Activated CD4-positive, alpha-beta T cell treated with anti-CD3 and anti-CD28 coated beads, Interleukin-2, amount 10 ng/mL, durations not matched to agents 7 days and 5 days (primary cell): ENCODE measurements around the gene THOC5. TPM values are rescaled to one million over a fixed set of nuclear protein-coding genes. Genes with fewer than 3 reads are reported as not detected.

ENCODE experiments used
- CTCF ChIA-PET: fragments of 350-600 bp; sonication (Branson Sonifier 250); formaldehyde crosslinking; loops from one replicate; lab custom pipeline; 2021; ENCODE audit warnings: antibody characterized with exemption; lab: Charles Lee
- POLR2A ChIA-PET: fragments of 350-600 bp; sonication (Branson Sonifier 250); formaldehyde crosslinking; loops from one replicate; lab custom pipeline; 2021; ENCODE audit warnings: antibody characterized with exemption; lab: Charles Lee
- DNase-seq: peaks from one replicate; pipeline ENCODE4 v3.0.0-alpha.2; 2020
- H3K27ac Mint-ChIP-seq: one replicate; pipeline ENCODE4 v1.8.0; 2021; ENCODE audit warnings: mild to moderate bottlenecking, moderate library complexity, mixed read lengths
- H3K27me3 Mint-ChIP-seq: one replicate; pipeline ENCODE4 v1.8.0; 2021; ENCODE audit warnings: mixed read lengths
- H3K36me3 Mint-ChIP-seq: one replicate; pipeline ENCODE4 v1.8.0; 2021; ENCODE audit warnings: low read depth, mixed read lengths
- H3K4me1 Mint-ChIP-seq: one replicate; pipeline ENCODE4 v1.8.0; 2021; ENCODE audit warnings: mixed read lengths
- H3K4me3 Mint-ChIP-seq: one replicate; pipeline ENCODE4 v1.8.0; 2021; ENCODE audit warnings: mild to moderate bottlenecking, moderate library complexity, mixed read lengths
- H3K9me3 Mint-ChIP-seq: one replicate; pipeline ENCODE4 v1.8.0; 2021; ENCODE audit warnings: mixed read lengths
- total RNA-seq, 2 experiments: library from RNA; stranded (reverse); gene quantifications; one replicate each; pipeline ENCODE4 v1.2.3, GENCODE V29; 2021

THOC5 gene
- total RNA-seq, 2 experiments from 2014 or later: 48.6 to 61.5 TPM

- Mint-ChIP-seq H3K9me3 (no peaks in the 10 kb centered on the region), H3K27ac (no peak overlapping the region), H3K4me1 (no peaks in the 10 kb centered on the region), H3K4me3 (no peak overlapping the region), H3K27me3 (no peaks in the 10 kb centered on the region), H3K36me3 (peaks cover 41% of the 10 kb centered on the region)
- ChIA-PET CTCF (interaction anchor here (2.1 kb wide), 1 partner anchor 9 kb away, joined by 10 read pairs; no protein-coding TSS in a partner anchor), POLR2A (no interaction called here)
- no peak for DNase-seq
Measured at GRCh38 chr22:29519996-29520395, 33.6 kb downstream of the THOC5 start.

- ChIA-PET CTCF (no interaction called here), POLR2A (no interaction called here)
- H3K36me3 Mint-ChIP-seq: peaks cover 39% of the 10 kb centered on the region
- H3K9me3 Mint-ChIP-seq: no peaks in the 10 kb centered on the region
- no peak overlapping the region for H3K27ac Mint-ChIP-seq
- H3K4me3 Mint-ChIP-seq: no peak overlapping the region
- no peaks in the 10 kb centered on the region for H3K27me3 Mint-ChIP-seq
- H3K4me1 Mint-ChIP-seq: no peaks in the 10 kb centered on the region
- DNase-seq: no peak
Measured at GRCh38 chr22:29518427-29518826, 35.1 kb downstream of the THOC5 start.

GRCh38 chr22:29517215-29517908 lies 36.2 kb downstream of the THOC5 start:
- H3K9me3 Mint-ChIP-seq: no peaks in the 10 kb centered on the region
- ChIA-PET CTCF (interaction anchor here (1.1 to 1.3 kb wide), 2 partner anchors 90 to 134 kb away, joined by 3 read pairs; no protein-coding TSS in a partner anchor), POLR2A (no interaction called here)
- no peaks in the 10 kb centered on the region for H3K4me1 Mint-ChIP-seq
- H3K36me3 Mint-ChIP-seq: peaks cover 40% of the 10 kb centered on the region
- no peak overlapping the region for H3K4me3 Mint-ChIP-seq
- H3K27ac Mint-ChIP-seq: no peak overlapping the region
- no peaks in the 10 kb centered on the region for H3K27me3 Mint-ChIP-seq
- no peak for DNase-seq

- no peaks in the 10 kb centered on the region for H3K27me3 Mint-ChIP-seq
- peaks cover 9% of the 10 kb centered on the region for H3K4me1 Mint-ChIP-seq
- no peak for DNase-seq
- H3K36me3 Mint-ChIP-seq: peaks cover 40% of the 10 kb centered on the region
- no peaks in the 10 kb centered on the region for H3K9me3 Mint-ChIP-seq
- no peak overlapping the region for H3K27ac Mint-ChIP-seq
- ChIA-PET CTCF (interaction anchor here (0.7 to 1.8 kb wide), 2 partner anchors 9 kb away, joined by 3 to 4 read pairs; no protein-coding TSS in a partner anchor), POLR2A (no interaction called here)
- H3K4me3 Mint-ChIP-seq: no peak overlapping the region
Measured at GRCh38 chr22:29512031-29512430, 41.5 kb downstream of the THOC5 start.

- peaks cover 9% of the 10 kb centered on the region for H3K4me1 Mint-ChIP-seq
- H3K4me3 Mint-ChIP-seq: no peak overlapping the region
- ChIA-PET POLR2A (no interaction called here), CTCF (interaction anchor here (0.6 to 1.8 kb wide), 6 partner anchors 9 to 1514 kb away, joined by 3 to 5 read pairs (median 4); no protein-coding TSS in a partner anchor)
- peaks cover 46% of the 10 kb centered on the region for H3K36me3 Mint-ChIP-seq
- no peak for DNase-seq
- no peaks in the 10 kb centered on the region for H3K27me3 Mint-ChIP-seq
- no peaks in the 10 kb centered on the region for H3K9me3 Mint-ChIP-seq
- H3K27ac Mint-ChIP-seq: no peak overlapping the region
Measured at GRCh38 chr22:29511126-29511862, 42.3 kb downstream of the THOC5 start.

- Mint-ChIP-seq H3K36me3 (peaks cover 47% of the 10 kb centered on the region), H3K27ac (peak overlapping the region; percentile 46)
- POLR2A ChIA-PET: no interaction called here
Measured at GRCh38 chr22:29510542-29510941, 43.0 kb downstream of the THOC5 start.

GRCh38 chr22:29509815-29510214 lies 43.7 kb downstream of the THOC5 start:
- DNase-seq: no peak
- Mint-ChIP-seq H3K27ac (peak overlapping the region; percentile 74), H3K36me3 (peaks cover 46% of the 10 kb centered on the region), H3K4me3 (no peak overlapping the region), H3K4me1 (peaks cover 9% of the 10 kb centered on the region), H3K27me3 (no peaks in the 10 kb centered on the region), H3K9me3 (no peaks in the 10 kb centered on the region)
- POLR2A ChIA-PET: no interaction called here
- CTCF ChIA-PET: interaction anchor here (0.5 to 1.7 kb wide), 2 partner anchors 8 to 15 kb away, joined by 3 to 5 read pairs; no protein-coding TSS in a partner anchor

More at GRCh38 chr22:29510542-29510941, 43.0 kb downstream of the THOC5 start:
- H3K9me3 Mint-ChIP-seq: no peaks in the 10 kb centered on the region
- H3K4me3 Mint-ChIP-seq: no peak overlapping the region
- peaks cover 9% of the 10 kb centered on the region for H3K4me1 Mint-ChIP-seq
- H3K27me3 Mint-ChIP-seq: no peaks in the 10 kb centered on the region
- CTCF ChIA-PET: interaction anchor here (0.6 to 1.7 kb wide), 3 partner anchors 9 to 903 kb away, joined by 3 to 5 read pairs (median 4); no protein-coding TSS in a partner anchor
- DNase-seq: no peak

GRCh38 chr22:29509298-29509697 lies 44.3 kb downstream of the THOC5 start:
- Mint-ChIP-seq H3K36me3 (peaks cover 43% of the 10 kb centered on the region), H3K4me1 (peaks cover 9% of the 10 kb centered on the region), H3K27me3 (no peaks in the 10 kb centered on the region), H3K9me3 (no peaks in the 10 kb centered on the region), H3K4me3 (no peak overlapping the region), H3K27ac (no peak overlapping the region)
- no peak for DNase-seq
- ChIA-PET CTCF (interaction anchor here (0.5 to 0.6 kb wide), 2 partner anchors 8 to 363 kb away, joined by 3 read pairs; no protein-coding TSS in a partner anchor), POLR2A (no interaction called here)

GRCh38 chr22:29503811-29504372 lies 49.7 kb downstream of the THOC5 start:
- Mint-ChIP-seq H3K27me3 (no peaks in the 10 kb centered on the region), H3K9me3 (no peaks in the 10 kb centered on the region), H3K36me3 (peaks cover 17% of the 10 kb centered on the region), H3K4me1 (no peaks in the 10 kb centered on the region), H3K4me3 (no peak overlapping the region), H3K27ac (no peak overlapping the region)
- POLR2A ChIA-PET: no interaction called here
- CTCF ChIA-PET: interaction anchor here (1.2 kb wide), 1 partner anchor 20 kb away, joined by 4 read pairs; no protein-coding TSS in a partner anchor
- DNase-seq: no peak

- POLR2A ChIA-PET: no interaction called here
- Mint-ChIP-seq H3K4me3 (no peak overlapping the region), H3K9me3 (peaks cover 3% of the 10 kb centered on the region), H3K36me3 (peaks cover 5% of the 10 kb centered on the region), H3K27me3 (no peaks in the 10 kb centered on the region), H3K27ac (no peak overlapping the region), H3K4me1 (no peaks in the 10 kb centered on the region)
- DNase-seq: no peak
- CTCF ChIA-PET: no interaction called here
Measured at GRCh38 chr22:29499852-29500251, 53.7 kb downstream of the THOC5 start.

GRCh38 chr22:29493636-29494035 lies 59.9 kb downstream of the THOC5 start:
- Mint-ChIP-seq H3K27me3 (no peaks in the 10 kb centered on the region), H3K36me3 (peaks cover 10% of the 10 kb centered on the region), H3K4me3 (no peak overlapping the region), H3K27ac (no peak overlapping the region), H3K9me3 (peaks cover 5% of the 10 kb centered on the region), H3K4me1 (no peaks in the 10 kb centered on the region)
- ChIA-PET CTCF (no interaction called here), POLR2A (no interaction called here)
- DNase-seq: no peak

- ChIA-PET POLR2A (no interaction called here), CTCF (no interaction called here)
- H3K9me3 Mint-ChIP-seq: peaks cover 5% of the 10 kb centered on the region
- no peak overlapping the region for H3K4me3 Mint-ChIP-seq
- H3K36me3 Mint-ChIP-seq: peaks cover 10% of the 10 kb centered on the region
- DNase-seq: no peak
- no peaks in the 10 kb centered on the region for H3K27me3 Mint-ChIP-seq
- no peaks in the 10 kb centered on the region for H3K4me1 Mint-ChIP-seq
- no peak overlapping the region for H3K27ac Mint-ChIP-seq
Measured at GRCh38 chr22:29491012-29491411, 62.5 kb downstream of the THOC5 start.
